ENCODE measurements around the gene ELAVL4.

DNA sequence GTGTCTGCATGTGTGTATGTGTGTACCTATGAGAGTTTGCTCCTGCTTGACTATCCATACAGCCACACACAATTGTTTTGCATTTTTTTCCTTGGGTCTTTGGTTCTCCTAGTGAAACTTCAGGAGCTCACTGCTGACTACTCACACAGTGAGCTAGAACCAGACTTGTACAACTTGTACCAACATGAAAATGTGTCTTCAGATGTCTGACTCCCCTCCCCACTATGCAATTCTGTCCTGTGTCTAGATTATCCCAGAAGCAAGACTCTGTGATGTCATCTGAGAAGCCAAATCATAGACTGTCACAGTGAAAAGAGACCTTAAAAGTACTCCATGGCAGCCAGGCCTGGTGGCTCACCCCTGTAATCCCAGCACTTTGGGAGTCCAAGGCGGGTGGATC, 49.7 kb downstream of the ELAVL4 start:
- TF ChIP-seq EZH2 (IDR thresholded peaks at IDR 0.05; ENCODE audit: borderline replicate concordance, low read length), result no peak
- TF ChIP-seq, protein P1, sequence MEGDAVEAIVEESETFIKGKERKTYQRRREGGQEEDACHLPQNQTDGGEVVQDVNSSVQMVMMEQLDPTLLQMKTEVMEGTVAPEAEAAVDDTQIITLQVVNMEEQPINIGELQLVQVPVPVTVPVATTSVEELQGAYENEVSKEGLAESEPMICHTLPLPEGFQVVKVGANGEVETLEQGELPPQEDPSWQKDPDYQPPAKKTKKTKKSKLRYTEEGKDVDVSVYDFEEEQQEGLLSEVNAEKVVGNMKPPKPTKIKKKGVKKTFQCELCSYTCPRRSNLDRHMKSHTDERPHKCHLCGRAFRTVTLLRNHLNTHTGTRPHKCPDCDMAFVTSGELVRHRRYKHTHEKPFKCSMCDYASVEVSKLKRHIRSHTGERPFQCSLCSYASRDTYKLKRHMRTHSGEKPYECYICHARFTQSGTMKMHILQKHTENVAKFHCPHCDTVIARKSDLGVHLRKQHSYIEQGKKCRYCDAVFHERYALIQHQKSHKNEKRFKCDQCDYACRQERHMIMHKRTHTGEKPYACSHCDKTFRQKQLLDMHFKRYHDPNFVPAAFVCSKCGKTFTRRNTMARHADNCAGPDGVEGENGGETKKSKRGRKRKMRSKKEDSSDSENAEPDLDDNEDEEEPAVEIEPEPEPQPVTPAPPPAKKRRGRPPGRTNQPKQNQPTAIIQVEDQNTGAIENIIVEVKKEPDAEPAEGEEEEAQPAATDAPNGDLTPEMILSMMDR (conservative IDR thresholded peaks at IDR 0.05 in 1 of 2, IDR thresholded peaks at IDR 0.05 in 1 of 2; ENCODE audit: extremely low read depth in 1 of 2, insufficient read depth in 1 of 2, low read depth in 1 of 2, low read length in 2 of 2), result no peak

Data from mammary epithelial cell (primary cell).